Neural cell (in vitro differentiated cells): ENCODE data around the gene CELA2A.

ENCODE experiments used
- EP300 ChIP-seq: fragments of 450-650 bp; conservative IDR thresholded peaks from 2 replicates; pipeline ENCODE4 v1.6.1; 2014; ENCODE audit warnings: antibody characterized with exemption, mild to moderate bottlenecking, moderate library complexity; ENCODE audit not compliant: poor library complexity, severe bottlenecking
- EZH2 ChIP-seq: fragments of 200-600, 300-800 bp; shearing (Covaris generic), sonication (generic); IDR thresholded peaks from 2 replicates; pipeline ENCODE4 v1.6.1; 2014; ENCODE audit warnings: antibody characterized with exemption, low read length, borderline replicate concordance, mild to moderate bottlenecking; ENCODE audit not compliant: insufficient read depth, poor library complexity, severe bottlenecking
- POLR2AphosphoS5 ChIP-seq: IDR thresholded peaks from 2 replicates; pipeline ENCODE4 v1.6.1; 2012
- SMC3 ChIP-seq: fragments of 450-650 bp; conservative IDR thresholded peaks from 2 replicates; pipeline ENCODE4 v1.6.1; 2014; ENCODE audit warnings: antibody characterized with exemption, mild to moderate bottlenecking, moderate library complexity; ENCODE audit not compliant: poor library complexity
- TAF1 ChIP-seq: IDR thresholded peaks from 2 replicates; pipeline ENCODE4 v1.6.1; 2012; ENCODE audit warnings: low read depth
- TF ChIP-seq, protein P1 (sequence below): fragments of 450-650 bp; IDR thresholded peaks from 2 replicates; pipeline ENCODE4 v1.5.1; 2014; ENCODE audit warnings: antibody characterized with exemption, mild to moderate bottlenecking, moderate library complexity; ENCODE audit not compliant: poor library complexity, severe bottlenecking

GRCh38 chr1:15455522-15455921, 1.0 kb upstream of the CELA2A start:
- TF ChIP-seq, protein P1, sequence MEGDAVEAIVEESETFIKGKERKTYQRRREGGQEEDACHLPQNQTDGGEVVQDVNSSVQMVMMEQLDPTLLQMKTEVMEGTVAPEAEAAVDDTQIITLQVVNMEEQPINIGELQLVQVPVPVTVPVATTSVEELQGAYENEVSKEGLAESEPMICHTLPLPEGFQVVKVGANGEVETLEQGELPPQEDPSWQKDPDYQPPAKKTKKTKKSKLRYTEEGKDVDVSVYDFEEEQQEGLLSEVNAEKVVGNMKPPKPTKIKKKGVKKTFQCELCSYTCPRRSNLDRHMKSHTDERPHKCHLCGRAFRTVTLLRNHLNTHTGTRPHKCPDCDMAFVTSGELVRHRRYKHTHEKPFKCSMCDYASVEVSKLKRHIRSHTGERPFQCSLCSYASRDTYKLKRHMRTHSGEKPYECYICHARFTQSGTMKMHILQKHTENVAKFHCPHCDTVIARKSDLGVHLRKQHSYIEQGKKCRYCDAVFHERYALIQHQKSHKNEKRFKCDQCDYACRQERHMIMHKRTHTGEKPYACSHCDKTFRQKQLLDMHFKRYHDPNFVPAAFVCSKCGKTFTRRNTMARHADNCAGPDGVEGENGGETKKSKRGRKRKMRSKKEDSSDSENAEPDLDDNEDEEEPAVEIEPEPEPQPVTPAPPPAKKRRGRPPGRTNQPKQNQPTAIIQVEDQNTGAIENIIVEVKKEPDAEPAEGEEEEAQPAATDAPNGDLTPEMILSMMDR, result no peak
- TF ChIP-seq SMC3 (no peak), EZH2 (no peak), POLR2AphosphoS5 (no peak), TAF1 (no peak), EP300 (no peak)
